PFSK-1 (cell line): ENCODE measurements around the gene CTSZ.
A peak's percentile ranks its signal among the peaks of the same experiment; 100 is the strongest.

Experiments
- FOXP2 ChIP-seq: optimal IDR thresholded peaks from 2 replicates; pipeline ENCODE3; 2011; ENCODE audit warnings: borderline replicate concordance, control low read depth, inconsistent platforms; ENCODE audit not compliant: insufficient read depth; ENCODE audit errors: extremely low read length, extremely low read depth
- POLR2AphosphoS5 ChIP-seq: IDR thresholded peaks from 2 replicates; pipeline ENCODE4 v1.6.1; 2012; ENCODE audit warnings: low read depth, mild to moderate bottlenecking, control low read depth, low read length, moderate library complexity
- REST ChIP-seq, 2 experiments: IDR thresholded peaks; 2 replicates each; pipeline versions ENCODE4 v1.6.1 to v1.8.0; 2011 to 2012; ENCODE audit warnings: low read depth in 2 of 2, low read length in 2 of 2, control low read depth in 1 of 2, inconsistent platforms in 1 of 2, mild to moderate bottlenecking in 1 of 2, moderate library complexity in 1 of 2; ENCODE audit not compliant: insufficient read depth in 1 of 2
- SIN3A ChIP-seq: IDR thresholded peaks from 2 replicates; pipeline ENCODE4 v1.6.1; 2012; ENCODE audit warnings: mild to moderate bottlenecking, low read length, moderate library complexity, borderline replicate concordance; ENCODE audit not compliant: insufficient read depth
- TAF1 ChIP-seq: IDR thresholded peaks from 2 replicates; pipeline ENCODE4 v1.6.1; 2012; ENCODE audit warnings: low read length, control low read depth, borderline replicate concordance; ENCODE audit not compliant: insufficient read depth

Gene CTSZ

GRCh38 chr20:58980711-58981627 is 26.1 kb downstream of the CTSZ start, which contains the start of gene NELFCD:
NELFCD (plus strand) TSS chr20:58981256; CDS start chr20:58981310, 54 bp downstream.
- peak; percentile 59 for TF ChIP-seq FOXP2
- TF ChIP-seq TAF1: 0 out of 2 replicates have a peak, but pooled peaks have one; percentile 59
- no peak for TF ChIP-seq SIN3A
- peak; percentile 69 for TF ChIP-seq POLR2AphosphoS5
- 0 out of 4 replicates have a peak, but pooled peaks of 1 of the 2 experiments have one; percentile 27 for TF ChIP-seq REST (IDR thresholded peaks at IDR 0.05; ENCODE audit: insufficient read depth in 1 of 2, low read depth in 2 of 2, low read length in 2 of 2)

DNA sequence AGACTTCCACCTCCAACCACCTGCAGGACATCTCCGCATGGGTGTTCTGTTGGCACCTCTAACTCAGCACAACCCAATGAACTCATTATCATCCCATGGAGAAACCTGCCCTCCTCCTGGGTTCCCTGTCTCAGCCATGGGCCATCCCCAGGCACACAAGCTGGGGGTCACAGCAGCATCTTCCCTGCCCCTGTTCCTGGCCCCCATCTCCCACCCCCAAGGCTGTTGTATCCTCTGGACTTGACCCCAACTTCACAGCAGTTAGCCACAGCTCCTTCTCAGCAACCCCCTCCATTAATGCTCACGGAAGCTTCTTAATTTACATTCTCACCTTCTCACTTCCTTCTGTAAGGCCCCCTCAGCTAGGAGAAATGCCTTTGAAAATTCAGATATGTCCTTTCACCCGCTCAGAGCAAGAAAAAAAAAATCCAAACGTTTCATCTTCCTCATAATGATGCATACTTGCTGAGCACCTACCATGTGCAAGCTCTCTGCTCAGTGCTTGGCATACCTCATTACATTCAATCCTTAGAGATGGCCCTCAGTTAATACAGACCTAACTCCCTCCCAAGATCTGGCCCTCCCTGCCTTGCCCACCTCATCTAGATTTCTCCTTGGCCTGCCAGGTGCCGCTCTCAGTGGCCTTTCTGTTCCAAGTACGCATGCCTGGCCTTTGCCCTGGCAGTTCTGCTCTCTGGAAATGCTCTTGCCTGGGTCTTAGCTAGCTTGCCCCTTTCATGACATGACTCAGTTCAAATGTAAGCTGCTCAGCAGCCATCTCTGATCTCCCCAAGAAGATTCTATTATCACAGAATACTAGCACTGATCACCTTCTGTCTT is 28.5 kb downstream of the CTSZ start:
- no peak for TF ChIP-seq SIN3A
- TF ChIP-seq POLR2AphosphoS5: no peak
- TF ChIP-seq TAF1: no peak
- TF ChIP-seq FOXP2: no peak
- TF ChIP-seq REST (IDR thresholded peaks at IDR 0.05; ENCODE audit: insufficient read depth in 1 of 2, low read depth in 2 of 2, low read length in 2 of 2): no peak

DNA sequence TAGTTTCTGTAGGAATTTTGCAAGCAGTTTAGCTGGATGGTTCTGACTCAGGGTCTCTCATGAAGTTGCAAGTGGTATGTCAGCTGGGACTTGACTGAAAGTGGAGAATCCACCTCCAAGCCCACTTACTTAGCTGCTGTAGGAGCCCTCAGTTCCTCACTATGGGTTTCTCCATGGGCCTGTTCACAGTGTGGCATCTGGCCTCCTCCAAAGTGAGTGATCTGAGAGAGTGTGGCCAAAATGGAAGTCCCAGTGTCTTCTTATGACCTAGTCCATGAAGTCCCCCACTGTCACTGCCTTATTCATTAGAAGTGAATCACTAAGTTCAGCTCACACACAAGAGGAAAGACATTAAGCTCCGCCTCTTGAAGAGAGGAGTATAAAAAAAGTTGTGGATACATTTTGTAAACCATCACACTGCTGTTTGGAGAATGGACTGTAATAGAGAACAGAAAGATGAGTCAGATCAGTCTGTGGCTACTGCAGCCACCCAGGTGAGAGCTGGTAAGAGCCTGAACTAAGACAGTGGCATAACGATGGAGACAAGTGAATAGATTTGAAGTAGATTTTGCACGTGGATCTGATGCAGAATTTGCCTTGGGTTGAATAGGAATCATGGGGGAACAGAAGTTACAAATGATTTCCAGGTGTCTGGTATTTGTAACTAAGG is 30.9 kb downstream of the CTSZ start:
- no peak for TF ChIP-seq FOXP2
- no peak for TF ChIP-seq REST (IDR thresholded peaks at IDR 0.05; ENCODE audit: insufficient read depth in 1 of 2, low read depth in 2 of 2, low read length in 2 of 2)
- TF ChIP-seq SIN3A: no peak
- TF ChIP-seq POLR2AphosphoS5: no peak
- TF ChIP-seq TAF1: no peak

- TF ChIP-seq REST (IDR thresholded peaks at IDR 0.05; ENCODE audit: insufficient read depth in 1 of 2, low read depth in 2 of 2, low read length in 2 of 2) (no peak), TAF1 (no peak), SIN3A (no peak), POLR2AphosphoS5 (no peak), FOXP2 (no peak)
Observed at GRCh38 chr20:58975353-58975752, 31.7 kb downstream of the CTSZ start.
